ENCODE data around the gene TSC22D2. TPM values are rescaled to one million over a fixed set of nuclear protein-coding genes. Genes with fewer than 3 reads are reported as not detected.

Gene TSC22D2
- total and polyA plus RNA-seq, 2 of the 8 experiments (the other 6 are each of a cell fraction or from before 2014, with no cell fraction given), result 3.4 to 27.6 TPM

DNA sequence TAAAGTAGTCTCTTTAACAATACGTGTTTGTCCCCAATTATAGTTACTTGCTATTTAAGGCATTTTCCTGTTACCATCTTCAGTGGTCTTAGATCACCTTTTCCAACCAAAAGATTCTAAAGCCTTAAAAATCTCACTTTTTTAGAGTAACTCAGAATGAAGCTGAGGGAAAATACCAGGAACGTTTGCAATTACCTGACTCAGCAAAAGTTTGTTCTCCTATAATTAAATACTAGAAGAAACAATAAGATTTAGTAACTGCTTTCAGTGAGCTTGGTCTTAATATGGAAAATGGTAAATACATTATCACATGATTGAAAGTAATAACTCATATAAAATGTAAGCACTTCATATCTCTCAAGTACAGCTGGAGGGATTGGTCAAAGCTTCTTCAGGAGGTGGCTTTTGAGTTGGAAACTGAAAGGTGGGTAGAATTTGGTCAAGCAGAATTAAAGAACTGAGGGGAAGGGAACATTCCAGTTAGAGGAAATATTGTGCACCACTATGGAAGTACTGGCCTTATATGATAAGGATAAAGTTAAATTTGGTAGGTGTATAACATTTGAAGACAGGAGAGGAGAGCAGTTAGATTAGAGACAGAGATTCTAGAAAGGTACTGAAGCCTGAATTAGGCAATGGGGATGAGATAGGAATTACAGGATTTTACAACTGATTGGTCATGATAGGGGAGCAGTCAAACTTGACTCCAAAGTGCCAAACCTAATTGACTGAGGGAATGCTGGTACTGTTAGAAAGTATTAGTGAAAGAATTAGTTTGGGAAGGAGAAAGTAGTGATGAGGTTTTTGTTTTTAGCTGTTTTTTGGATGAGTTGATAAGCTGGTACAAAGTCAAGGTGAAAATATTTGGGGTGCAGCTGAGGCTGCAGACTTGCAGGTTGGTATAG is 21.9 kb downstream of the TSC22D2 start:
- peaks cover 0 to 55% of the 10 kb centered on the region in 2 experiments; a peak in 2 of 4 replicates for H3K79me2 ChIP-seq (ENCODE audit: control insufficient read depth in 1 of 2, insufficient read depth in 2 of 2, low read length in 2 of 2)
- no peak overlapping the region for H3K14ac ChIP-seq (ENCODE audit: insufficient read length)
- H4K8ac ChIP-seq (ENCODE audit: extremely low read depth, insufficient read depth, low read length), result no peak overlapping the region
- H3K18ac ChIP-seq (ENCODE audit: extremely low read depth, low read length), result no peak overlapping the region
- no peak overlapping the region for H3K56ac ChIP-seq (replicated peaks; ENCODE audit: insufficient read length, low read depth, low read length)
- no peak overlapping the region for H3K4me2 ChIP-seq (ENCODE audit: insufficient read depth in 1 of 2, low read depth in 2 of 2, low read length in 2 of 2)
- H4K91ac ChIP-seq (replicated peaks; ENCODE audit: insufficient read length, low read length), result no peak overlapping the region
- H4K5ac ChIP-seq (ENCODE audit: insufficient read length, low read depth, low read length), result no peak overlapping the region
- no peak overlapping the region for H3K9ac ChIP-seq (replicated peaks in 1 of 4; ENCODE audit: extremely low read depth in 1 of 4, low read depth in 3 of 4, low read length in 3 of 4)
- no peak for TF ChIP-seq RXRA (IDR thresholded peaks at IDR 0.05; ENCODE audit: insufficient read depth, low read depth, low read length)
- TF ChIP-seq MAFK (IDR thresholded peaks at IDR 0.05; ENCODE audit: low read depth, low read length), result peak; percentile 87
- DNase-seq (ENCODE audit: low read depth in 1 of 2, low spot score in 2 of 2) (no peak), FAIRE-seq (no peak)
- H3K4ac ChIP-seq (replicated peaks; ENCODE audit: insufficient read length, low read depth, low read length), result no peak overlapping the region
- H3K4me1 ChIP-seq (replicated peaks in 1 of 4; ENCODE audit: control insufficient read depth in 3 of 4, insufficient read depth in 4 of 4, low read length in 3 of 4), result no peaks in the 10 kb centered on the region; a peak in 1 of 7 replicates
- no peak overlapping the region for H2AFZ ChIP-seq (ENCODE audit: low read length)
- no peak overlapping the region for H3K27ac ChIP-seq (ENCODE audit: low read depth, low read length)
- WGBS, 2 experiments (ENCODE audit: extremely low coverage in 1 of 2, insufficient coverage in 1 of 2, insufficient read length in 1 of 2, insufficient replicate concordance in 2 of 2, low coverage in 1 of 2, low lambda C conversion rate in 2 of 2, missing lambda C conversion rate in 1 of 2), result 85% methylated on average over 2 of the region's 2 CpGs; no CpG with 5 or more reads in 1 of the 2 experiments
- peaks cover 0 to 2% of the 10 kb centered on the region in 2 experiments for H4K20me1 ChIP-seq (replicated peaks in 1 of 2; ENCODE audit: control insufficient read depth in 1 of 2, insufficient read depth in 2 of 2, low read length in 2 of 2)
- POLR2A ChIA-PET (ENCODE audit: partially characterized antibody), result interaction anchor here (1.8 to 2.3 kb wide), 2 partner anchors 18 to 22 kb away, joined by 5 to 14 read pairs; partner anchors contain the start of gene TSC22D2
- no peak overlapping the region for H2BK120ac ChIP-seq (replicated peaks; ENCODE audit: low read depth, low read length)
- no peak overlapping the region for H2AK5ac ChIP-seq (ENCODE audit: low read depth, low read length)
- H2BK5ac ChIP-seq (ENCODE audit: low read depth, low read length), result no peak overlapping the region
- no peak overlapping the region for H2BK15ac ChIP-seq (ENCODE audit: low read length)
- H2BK20ac ChIP-seq (ENCODE audit: low read length), result no peak overlapping the region
- H3K27me3 ChIP-seq (replicated peaks in 1 of 4; ENCODE audit: control insufficient read depth in 3 of 4, extremely low read depth in 1 of 4, insufficient read depth in 3 of 4, low read length in 3 of 4), result no peaks in the 10 kb centered on the region
- H3K79me1 ChIP-seq (ENCODE audit: low read depth, low read length), result no peaks in the 10 kb centered on the region; the same call in 1 of the 2 replicates
- H3K9me3 ChIP-seq (ENCODE audit: insufficient read depth in 2 of 2, low read depth in 1 of 2, low read length in 1 of 2), result no peaks in the 10 kb centered on the region
- CTCF ChIA-PET (ENCODE audit: partially characterized antibody), result interaction anchor here (0.8 to 1.4 kb wide), 4 partner anchors 10 to 190 kb away, joined by 3 to 4 read pairs (median 3); no protein-coding TSS in a partner anchor
- no peaks in the 10 kb centered on the region for H3K23me2 ChIP-seq (ENCODE audit: low read depth, low read length)
- no peak overlapping the region for H2BK12ac ChIP-seq (ENCODE audit: low read depth, low read length)
- H3K4me3 ChIP-seq (ENCODE audit: extremely low read depth in 1 of 4, insufficient read depth in 2 of 4, low read depth in 3 of 4, low read length in 4 of 4), result no peak overlapping the region
- no peaks in the 10 kb centered on the region for H3K36me3 ChIP-seq (ENCODE audit: control insufficient read depth in 2 of 4, insufficient read depth in 4 of 4, low read length in 3 of 4)
- H3K23ac ChIP-seq (ENCODE audit: insufficient read length), result no peak overlapping the region

Measured in H1 (cell line).